GM12878 (cell line): ENCODE results near the gene ZNF225. TPM values are rescaled to one million over a fixed set of nuclear protein-coding genes. Genes with fewer than 3 reads are reported as not detected.
A peak's percentile ranks its signal among the peaks of the same experiment; 100 is the strongest.

Source experiments
- ATAC-seq: fragments of 200-7000 bp; cut with Tn5 transposase; 3 replicates; pipeline ENCODE4 v1.9.1; 2020; ENCODE audit warnings: mild to moderate bottlenecking, moderate library complexity
- BruUV-seq: library from RNA; stranded (reverse); fragments of 400-500 nt; replicated peaks from 2 replicates; lab custom pipeline; 2021; lab: Mats Ljungman, UMichigan
- CTCF ChIA-PET: fragments of 300-600 bp; sonication (Branson Sonifier 250); formaldehyde crosslinking; extraction: SDS; loops from one replicate; lab custom pipeline; 2021; ENCODE audit warnings: inconsistent platforms; lab: Yijun Ruan, JAX
- POLR2A ChIA-PET: fragments of 350-600 bp; formaldehyde crosslinking; extraction: SDS; loops from one replicate; lab custom pipeline; 2021; ENCODE audit warnings: inconsistent platforms; lab: Charles Lee
- RAD21 ChIA-PET: fragments of 300-600 bp; sonication (Branson Sonifier 250); formaldehyde crosslinking; loops from one replicate; lab custom pipeline; 2023; ENCODE audit warnings: antibody characterized with exemption; ENCODE audit not compliant: unreplicated experiment; lab: Charles Lee
- SMC1A ChIA-PET: fragments of 300-600 bp; sonication (Branson Sonifier 250); formaldehyde crosslinking; loops from one replicate; lab custom pipeline; 2023; ENCODE audit not compliant: unreplicated experiment, uncharacterized antibody; lab: Charles Lee
- DNase-seq: peaks from one replicate; pipeline ENCODE4 v3.0.0-alpha.2; 2011; ENCODE audit warnings: low read depth, low spot score
- FAIRE-seq: peaks from 3 replicates; lab custom pipeline; 2011; peaks lifted over from hg19 to GRCh38; lab: Jason Lieb, UNC
- H2AFZ ChIP-seq: 2 replicates; pipeline ENCODE4 v1.6.0; 2011; ENCODE audit warnings: low read depth, low read length, control low read depth; ENCODE audit not compliant: control insufficient read depth
- H3K27ac ChIP-seq: 2 replicates; pipeline ENCODE4 v1.5.1; 2011; ENCODE audit warnings: control low read depth; ENCODE audit not compliant: control insufficient read depth, insufficient read depth
- H3K27me3 ChIP-seq, 2 experiments: replicated peaks in 1 of 2; 2 replicates each; pipeline versions ENCODE4 v1.6.0 to v1.6.1; 2011; ENCODE audit warnings: low read length in 1 of 2; ENCODE audit not compliant: control insufficient read depth in 2 of 2, insufficient read depth in 2 of 2
- H3K36me3 ChIP-seq, 2 experiments: 2 replicates each; pipeline ENCODE4 v1.5.1; 2011; ENCODE audit warnings: low read length in 1 of 2; ENCODE audit not compliant: control insufficient read depth in 2 of 2, insufficient read depth in 2 of 2
- H3K4me1 ChIP-seq: 2 replicates; pipeline ENCODE4 v1.6.1; 2011; ENCODE audit warnings: mild to moderate bottlenecking, low read length, moderate library complexity, mixed read lengths; ENCODE audit not compliant: control insufficient read depth, insufficient read depth
- H3K4me2 ChIP-seq: 2 replicates; pipeline ENCODE4 v1.6.0; 2011; ENCODE audit warnings: control low read depth; ENCODE audit not compliant: control insufficient read depth, insufficient read depth
- H3K4me3 ChIP-seq: fragments of 200-600 bp; sonication (generic); 2 replicates; pipeline ENCODE4 v1.5.1; 2016
- H3K79me2 ChIP-seq: 2 replicates; pipeline ENCODE4 v1.6.0; 2011; ENCODE audit warnings: low read length; ENCODE audit not compliant: control insufficient read depth, insufficient read depth
- H3K9ac ChIP-seq: 2 replicates; pipeline ENCODE4 v1.8.0; 2011; ENCODE audit warnings: low read length, control low read depth, mixed read lengths; ENCODE audit not compliant: control insufficient read depth, insufficient read depth
- H3K9me3 ChIP-seq: replicated peaks from 3 replicates; pipeline ENCODE4 v1.5.1; 2011; ENCODE audit warnings: mild to moderate bottlenecking, low read length; ENCODE audit not compliant: control insufficient read depth, insufficient read depth
- H4K20me1 ChIP-seq: 2 replicates; pipeline ENCODE4 v1.6.0; 2011; ENCODE audit not compliant: control insufficient read depth, insufficient read depth
- BRCA1 ChIP-seq: IDR thresholded peaks from 2 replicates; pipeline ENCODE4 v1.6.1; 2011; ENCODE audit warnings: low read depth, low read length, improper control_type of control experiment
- CHD2 ChIP-seq: IDR thresholded peaks from 2 replicates; pipeline ENCODE4 v1.6.1; 2011; ENCODE audit warnings: low read depth, low read length, improper control_type of control experiment, borderline replicate concordance
- FOXK2 ChIP-seq: fragments of 450-650 bp; IDR thresholded peaks from 2 replicates; pipeline ENCODE4 v1.6.1; 2017; ENCODE audit warnings: mild to moderate bottlenecking, moderate library complexity
- PAX5 ChIP-seq: IDR thresholded peaks from 2 replicates; pipeline ENCODE4 v1.6.1; 2011; ENCODE audit warnings: low read depth, low read length, borderline replicate concordance
- RAD51 ChIP-seq: fragments of 450-650 bp; IDR thresholded peaks from 2 replicates; pipeline ENCODE4 v1.6.1; 2016; ENCODE audit warnings: moderate library complexity, mild to moderate bottlenecking, inconsistent platforms
- RCOR1 ChIP-seq: conservative IDR thresholded peaks from 2 replicates; pipeline ENCODE4 v1.6.1; 2012; ENCODE audit warnings: low read depth, low read length, improper control_type of control experiment
- RELA ChIP-seq: fragments of 450-650 bp; IDR thresholded peaks from 2 replicates; pipeline ENCODE4 v1.8.0; 2014; ENCODE audit warnings: borderline replicate concordance; ENCODE audit not compliant: partially characterized antibody
- SREBF1 ChIP-seq: IDR thresholded peaks from 2 replicates; pipeline ENCODE4 v1.6.1; 2012; ENCODE audit warnings: mild to moderate bottlenecking, low read length
- TAF1 ChIP-seq: IDR thresholded peaks from 2 replicates; pipeline ENCODE4 v1.6.1; 2011; ENCODE audit warnings: mild to moderate bottlenecking, low read depth, low read length, borderline replicate concordance
- WGBS: methylation state at CpG from one replicate; pipeline ENCODE4 v1.1.6; 2016; ENCODE audit warnings: low lambda C conversion rate; ENCODE audit not compliant: insufficient replicate concordance, insufficient coverage; ENCODE audit errors: missing lambda C conversion rate; 5-methylcytosine and 5-hydroxymethylcytosine counted together
- in situ Hi-C: fragments of 300-500 bp; cut with MboI; formaldehyde crosslinking; loops from 9 replicates; pipeline ENCODE4 v1.14.3; 2018; ENCODE audit warnings: mixed read lengths
- intact Hi-C: fragments of 100-400 bp; cut with micrococcal nuclease; formaldehyde crosslinking; loops from one replicate; pipeline ENCODE4 v1.14.2; 2022; ENCODE audit not compliant: unreplicated experiment
- polyA plus RNA-seq, 11 experiments: library from polyadenylated mRNA; depleted of rRNA in 4 of 11; unstranded in 6 of 11; stranded (reverse) in 5 of 11; fragments of >200 nt; fragmentation: Nextera tagmentation in 4 of 11; fragmentation: Illumina TruSeq in 1 of 11; extraction: Ambion mirVana in 4 of 11; extraction: Trizol in 1 of 11; gene quantifications; 1 replicate in 1 of 11; 2 replicates in 10 of 11; pipeline versions ENCODE4 v1.2.1 to v1.2.3, GENCODE V29; 2011 to 2016; ENCODE audit warnings: inconsistent platforms in 2 of 11, missing spikeins in 2 of 11, low read depth in 1 of 11
- total RNA-seq, 4 experiments: library from RNA; depleted of rRNA in 3 of 4; stranded (reverse); fragments of >200 nt in 3 of 4; fragmentation: Illumina TruSeq in 1 of 4; extraction: Trizol in 1 of 4; gene quantifications; 2 replicates each; pipeline versions ENCODE4 v1.2.1 to v1.2.3, GENCODE V29; 2013 to 2021
- TF ChIP-seq, protein P1 (sequence below): fragments of 150-350 bp; IDR thresholded peaks from 2 replicates; pipeline ENCODE4 v1.6.1; 2016; ENCODE audit warnings: low read depth, low read length
- TF ChIP-seq, protein P2 (sequence below): fragments of 450-650 bp; IDR thresholded peaks from 2 replicates; pipeline ENCODE4 v1.6.1; 2017; ENCODE audit warnings: mild to moderate bottlenecking

ZNF225 gene
- total and polyA plus RNA-seq, 10 of the 15 experiments (the other 5 are each of a cell fraction or from before 2014, with no cell fraction given) = 1.3 to 4.4 (median 2.6) TPM

DNA sequence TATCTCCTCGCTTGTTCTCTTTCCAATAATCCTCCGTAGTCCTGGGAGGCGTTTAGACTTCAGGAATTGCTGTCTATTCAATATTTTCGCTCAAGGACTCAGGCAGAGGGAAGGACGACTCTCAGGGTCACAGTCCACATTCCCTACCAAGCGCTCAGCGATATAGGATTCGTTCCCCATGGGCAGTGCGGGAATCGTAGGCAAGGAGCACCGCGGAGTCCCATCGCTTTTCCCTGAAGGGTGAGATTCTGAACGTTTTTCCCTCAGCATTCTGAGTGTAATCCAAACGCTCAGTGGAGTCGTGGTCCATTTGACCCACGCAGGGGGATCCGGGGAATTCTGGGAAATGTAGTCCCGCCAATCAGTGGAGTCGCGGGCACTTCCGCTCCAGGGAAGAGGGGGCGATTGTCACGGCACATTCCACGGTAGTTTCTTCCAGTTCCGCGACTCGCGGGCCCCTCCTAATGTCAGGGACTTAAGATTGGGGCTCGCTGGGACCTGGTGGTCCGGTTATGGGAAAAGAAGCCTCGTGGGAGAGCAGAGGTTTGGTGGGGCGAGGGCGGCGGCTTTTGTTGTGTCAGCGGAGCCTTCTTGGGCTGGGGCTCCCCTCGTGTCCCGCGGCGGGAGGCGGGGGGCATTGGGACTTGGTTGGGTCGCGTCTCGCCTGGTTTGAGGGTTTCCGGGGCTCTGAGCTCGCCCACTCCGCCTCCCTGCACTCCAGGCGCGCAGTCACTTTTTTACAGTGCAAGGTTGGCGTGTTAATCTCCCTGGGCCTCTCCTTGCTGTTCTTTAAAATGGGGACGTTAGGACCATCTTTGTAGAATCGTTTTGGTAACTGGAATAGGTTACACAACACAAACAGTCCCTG is 28.2 kb downstream of the ZNF225 start, which contains the start of gene ZNF234:
Gene ZNF234, plus strand, starts transcription at position 364 of the 868 bp plus-strand sequence. CDS start 3,079 bp downstream, outside the sequence.
- Histone ChIP-seq H3K9me3 (no peaks in the 10 kb centered on the region; the same call in 2 of the 3 replicates), H3K9ac (peak within 1 kb of the TSS; percentile 73), H2AFZ (peak within 1 kb of the TSS; percentile 97), H3K27ac (peak within 1 kb of the TSS; percentile 81), H3K36me3 (peaks cover 0 to 7% of the 10 kb centered on the region in 2 experiments; a peak in 1 of 4 replicates), H4K20me1 (no peaks in the 10 kb centered on the region), H3K27me3 (no peaks in the 10 kb centered on the region), H3K4me1 (no peaks in the 10 kb centered on the region), H3K4me3 (peak within 1 kb of the TSS; percentile 83), H3K4me2 (peak within 1 kb of the TSS; percentile 96), H3K79me2 (peaks cover 10% of the 10 kb centered on the region)
- DNase-seq (peak; percentile 40), ATAC-seq (peak; percentile 96), FAIRE-seq (peak; percentile 7)
- under 1% methylated on average over 47 of the region's 52 CpGs for WGBS
- TSS peak; percentile 76 for BruUV-seq
- ChIA-PET POLR2A (interaction anchor here (0.6 to 1.8 kb wide), 5 partner anchors 23 to 143 kb away, joined by 3 to 4 read pairs (median 3); partner anchors contain the start of gene ZNF226), SMC1A (interaction anchor here (1.3 kb wide), 1 partner anchor 66 kb away, joined by 7 read pairs; no protein-coding TSS in a partner anchor), CTCF (interaction anchor here (0.5 to 0.8 kb wide), 2 partner anchors 39 to 47 kb away, joined by 3 read pairs; partner anchors contain the start of gene ZNF224), RAD21 (interaction anchor here (0.5 to 1.3 kb wide), 3 partner anchors 23 to 47 kb away, joined by 3 to 4 read pairs (median 3); partner anchors contain the start of gene ZNF226)
- in situ Hi-C loops = no loop called here
- intact Hi-C loops = no loop called here
- peak; percentile 7; the same call in 1 of the 2 replicates for TF ChIP-seq SREBF1
- no peak for TF ChIP-seq FOXK2
- TF ChIP-seq RELA = no peak
- TF ChIP-seq CHD2 = peak; percentile 61; the same call in 1 of the 2 replicates
- TF ChIP-seq, protein P1, sequence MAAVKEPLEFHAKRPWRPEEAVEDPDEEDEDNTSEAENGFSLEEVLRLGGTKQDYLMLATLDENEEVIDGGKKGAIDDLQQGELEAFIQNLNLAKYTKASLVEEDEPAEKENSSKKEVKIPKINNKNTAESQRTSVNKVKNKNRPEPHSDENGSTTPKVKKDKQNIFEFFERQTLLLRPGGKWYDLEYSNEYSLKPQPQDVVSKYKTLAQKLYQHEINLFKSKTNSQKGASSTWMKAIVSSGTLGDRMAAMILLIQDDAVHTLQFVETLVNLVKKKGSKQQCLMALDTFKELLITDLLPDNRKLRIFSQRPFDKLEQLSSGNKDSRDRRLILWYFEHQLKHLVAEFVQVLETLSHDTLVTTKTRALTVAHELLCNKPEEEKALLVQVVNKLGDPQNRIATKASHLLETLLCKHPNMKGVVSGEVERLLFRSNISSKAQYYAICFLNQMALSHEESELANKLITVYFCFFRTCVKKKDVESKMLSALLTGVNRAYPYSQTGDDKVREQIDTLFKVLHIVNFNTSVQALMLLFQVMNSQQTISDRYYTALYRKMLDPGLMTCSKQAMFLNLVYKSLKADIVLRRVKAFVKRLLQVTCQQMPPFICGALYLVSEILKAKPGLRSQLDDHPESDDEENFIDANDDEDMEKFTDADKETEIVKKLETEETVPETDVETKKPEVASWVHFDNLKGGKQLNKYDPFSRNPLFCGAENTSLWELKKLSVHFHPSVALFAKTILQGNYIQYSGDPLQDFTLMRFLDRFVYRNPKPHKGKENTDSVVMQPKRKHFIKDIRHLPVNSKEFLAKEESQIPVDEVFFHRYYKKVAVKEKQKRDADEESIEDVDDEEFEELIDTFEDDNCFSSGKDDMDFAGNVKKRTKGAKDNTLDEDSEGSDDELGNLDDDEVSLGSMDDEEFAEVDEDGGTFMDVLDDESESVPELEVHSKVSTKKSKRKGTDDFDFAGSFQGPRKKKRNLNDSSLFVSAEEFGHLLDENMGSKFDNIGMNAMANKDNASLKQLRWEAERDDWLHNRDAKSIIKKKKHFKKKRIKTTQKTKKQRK = no peak
- no peak for TF ChIP-seq RAD51
- TF ChIP-seq, protein P2, sequence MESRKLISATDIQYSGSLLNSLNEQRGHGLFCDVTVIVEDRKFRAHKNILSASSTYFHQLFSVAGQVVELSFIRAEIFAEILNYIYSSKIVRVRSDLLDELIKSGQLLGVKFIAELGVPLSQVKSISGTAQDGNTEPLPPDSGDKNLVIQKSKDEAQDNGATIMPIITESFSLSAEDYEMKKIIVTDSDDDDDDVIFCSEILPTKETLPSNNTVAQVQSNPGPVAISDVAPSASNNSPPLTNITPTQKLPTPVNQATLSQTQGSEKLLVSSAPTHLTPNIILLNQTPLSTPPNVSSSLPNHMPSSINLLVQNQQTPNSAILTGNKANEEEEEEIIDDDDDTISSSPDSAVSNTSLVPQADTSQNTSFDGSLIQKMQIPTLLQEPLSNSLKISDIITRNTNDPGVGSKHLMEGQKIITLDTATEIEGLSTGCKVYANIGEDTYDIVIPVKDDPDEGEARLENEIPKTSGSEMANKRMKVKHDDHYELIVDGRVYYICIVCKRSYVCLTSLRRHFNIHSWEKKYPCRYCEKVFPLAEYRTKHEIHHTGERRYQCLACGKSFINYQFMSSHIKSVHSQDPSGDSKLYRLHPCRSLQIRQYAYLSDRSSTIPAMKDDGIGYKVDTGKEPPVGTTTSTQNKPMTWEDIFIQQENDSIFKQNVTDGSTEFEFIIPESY = no peak
- no peak; the same call in 1 of the 2 replicates for TF ChIP-seq TAF1
- TF ChIP-seq BRCA1 = no peak
- no peak for TF ChIP-seq PAX5
- no peak for TF ChIP-seq RCOR1
